ENCODE measurements around the gene RNF125. TPM values are rescaled to one million over a fixed set of nuclear protein-coding genes. Genes with fewer than 3 reads are reported as not detected.

RNF125 gene
- polyA plus RNA-seq, 1 of the 3 experiments (the other 2 are of a cell fraction): 0.05 TPM

GRCh38 chr18:32091325-32091723, 72.7 kb downstream of the RNF125 start:
- TF ChIP-seq MAX (IDR thresholded peaks at IDR 0.05; ENCODE audit: low read depth) (no peak), SIN3A (IDR thresholded peaks at IDR 0.05; ENCODE audit: borderline replicate concordance, low read depth, low read length) (no peak), RCOR1 (IDR thresholded peaks at IDR 0.05; ENCODE audit: low read length) (no peak), TCF12 (IDR thresholded peaks at IDR 0.05) (no peak), FOXM1 (IDR thresholded peaks at IDR 0.05; ENCODE audit: low read depth) (no peak), GATA2 (CRISPR knock-in tag; IDR thresholded peaks at IDR 0.05) (no peak), ELF1 (IDR thresholded peaks at IDR 0.05) (no peak), NRF1 (IDR thresholded peaks at IDR 0.05; ENCODE audit: low read depth, low read length) (no peak), NFIC (IDR thresholded peaks at IDR 0.05; ENCODE audit: borderline replicate concordance) (no peak), RFX5 (IDR thresholded peaks at IDR 0.05; ENCODE audit: low read length) (no peak), TEAD4 (IDR thresholded peaks at IDR 0.05; ENCODE audit: borderline replicate concordance, insufficient read depth) (no peak), YY1 (IDR thresholded peaks at IDR 0.05; ENCODE audit: low read depth) (no peak), TAF1 (IDR thresholded peaks at IDR 0.05; ENCODE audit: borderline replicate concordance, low read depth, low read length) (no peak), SMC3 (IDR thresholded peaks at IDR 0.05; ENCODE audit: low read depth, low read length) (no peak), RXRA (IDR thresholded peaks at IDR 0.05; ENCODE audit: borderline replicate concordance, low read depth) (no peak), CHD2 (IDR thresholded peaks at IDR 0.05; ENCODE audit: low read length, partially characterized antibody) (no peak), EP300 (IDR thresholded peaks at IDR 0.05; ENCODE audit: borderline replicate concordance in 1 of 2, low read depth in 1 of 2, low read length in 1 of 2) (no peak), USF1 (IDR thresholded peaks at IDR 0.05; ENCODE audit: borderline replicate concordance, low read depth) (no peak)
- TF ChIP-seq, protein P1, sequence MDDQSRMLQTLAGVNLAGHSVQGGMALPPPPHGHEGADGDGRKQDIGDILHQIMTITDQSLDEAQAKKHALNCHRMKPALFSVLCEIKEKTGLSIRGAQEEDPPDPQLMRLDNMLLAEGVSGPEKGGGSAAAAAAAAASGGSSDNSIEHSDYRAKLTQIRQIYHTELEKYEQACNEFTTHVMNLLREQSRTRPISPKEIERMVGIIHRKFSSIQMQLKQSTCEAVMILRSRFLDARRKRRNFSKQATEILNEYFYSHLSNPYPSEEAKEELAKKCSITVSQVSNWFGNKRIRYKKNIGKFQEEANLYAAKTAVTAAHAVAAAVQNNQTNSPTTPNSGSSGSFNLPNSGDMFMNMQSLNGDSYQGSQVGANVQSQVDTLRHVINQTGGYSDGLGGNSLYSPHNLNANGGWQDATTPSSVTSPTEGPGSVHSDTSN (IDR thresholded peaks at IDR 0.05): no peak
- TF ChIP-seq, protein P2, sequence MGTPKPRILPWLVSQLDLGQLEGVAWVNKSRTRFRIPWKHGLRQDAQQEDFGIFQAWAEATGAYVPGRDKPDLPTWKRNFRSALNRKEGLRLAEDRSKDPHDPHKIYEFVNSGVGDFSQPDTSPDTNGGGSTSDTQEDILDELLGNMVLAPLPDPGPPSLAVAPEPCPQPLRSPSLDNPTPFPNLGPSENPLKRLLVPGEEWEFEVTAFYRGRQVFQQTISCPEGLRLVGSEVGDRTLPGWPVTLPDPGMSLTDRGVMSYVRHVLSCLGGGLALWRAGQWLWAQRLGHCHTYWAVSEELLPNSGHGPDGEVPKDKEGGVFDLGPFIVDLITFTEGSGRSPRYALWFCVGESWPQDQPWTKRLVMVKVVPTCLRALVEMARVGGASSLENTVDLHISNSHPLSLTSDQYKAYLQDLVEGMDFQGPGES (IDR thresholded peaks at IDR 0.05; ENCODE audit: low read depth, low read length): no peak
- Histone ChIP-seq H3K79me2 (ENCODE audit: insufficient read depth) (peaks cover 37% of the 10 kb centered on the region), H3K4me1 (ENCODE audit: control insufficient read depth in 1 of 2, insufficient read depth in 2 of 2, low read depth in 1 of 2, low read length in 1 of 2) (peaks cover 0 to 9% of the 10 kb centered on the region in 2 experiments; a peak in 2 of 4 replicates), H2AFZ (ENCODE audit: low read depth) (peak overlapping the region; percentile 97), H3K4me2 (peak overlapping the region; percentile 99), H4K20me1 (ENCODE audit: insufficient read depth) (peaks cover 7% of the 10 kb centered on the region), H3K36me3 (replicated peaks in 1 of 2; ENCODE audit: control insufficient read depth in 1 of 2, insufficient read depth in 2 of 2, low read length in 1 of 2) (peaks cover under 1 to 8% of the 10 kb centered on the region in 2 experiments), H3K9me3 (no peaks in the 10 kb centered on the region), H3F3A (replicated peaks; ENCODE audit: insufficient read depth) (peaks cover 17% of the 10 kb centered on the region), H3K27me3 (ENCODE audit: insufficient read depth) (no peaks in the 10 kb centered on the region), H3K9ac (peak overlapping the region; percentile 98), H3K4me3 (ENCODE audit: low read depth in 2 of 2, low read length in 1 of 2) (peak overlapping the region; percentile 67 to 82), H3K27ac (ENCODE audit: low read depth in 2 of 2, low read length in 1 of 2) (peak overlapping the region; percentile 94 to 98), H3K9me2 (no peaks in the 10 kb centered on the region)
- DNase-seq: no peak
- ChIA-PET POLR2A (interaction anchor here (1.0 kb wide), 1 partner anchor 21 kb away, joined by 3 read pairs; no protein-coding TSS in a partner anchor), CTCF (no interaction called here)
- 63% methylated on average over 7 of the region's 7 CpGs for WGBS (ENCODE audit: low lambda C conversion rate)
